Cardiac muscle cell (in vitro differentiated cells and primary cell): ENCODE measurements around the gene ATP8A2. TPM values are rescaled to one million over a fixed set of nuclear protein-coding genes. Genes with fewer than 3 reads are reported as not detected.
"Not testable (repeated sequence)": the region's sequence is repeated elsewhere in the genome, so short reads cannot be mapped to it uniquely, and the experiment has no call there.

Experiments
- DNase-seq, 2 donors: peaks; one replicate each; pipeline versions ENCODE4 v3.0.0 to v3.0.0-alpha.2; 2010 to 2017; ENCODE audit warnings: low read depth in 1 of 2, low spot score in 1 of 2
- H3K27ac ChIP-seq: fragments of 200-600 bp; sonication (generic); 2 replicates; pipeline ENCODE4 v1.5.1; 2016
- H3K27me3 ChIP-seq: fragments of 200-600 bp; sonication (generic); 2 replicates; pipeline ENCODE4 v1.6.0; 2016; ENCODE audit warnings: control low read depth
- H3K36me3 ChIP-seq: fragments of 200-600 bp; sonication (generic); 2 replicates; pipeline ENCODE4 v1.5.1; 2016; ENCODE audit warnings: control low read depth
- H3K4me1 ChIP-seq: fragments of 200-600 bp; sonication (generic); 2 replicates; pipeline ENCODE4 v1.8.1; 2017; ENCODE audit warnings: low read depth, mild to moderate bottlenecking, mixed run types
- H3K4me3 ChIP-seq: fragments of 200-600 bp; sonication (generic); 2 replicates; pipeline ENCODE4 v1.5.1; 2016; ENCODE audit warnings: mild to moderate bottlenecking
- H3K9me3 ChIP-seq: fragments of 200-600 bp; sonication (generic); 2 replicates; pipeline ENCODE4 v1.5.1; 2017; ENCODE audit warnings: low read depth, mild to moderate bottlenecking, control low read depth
- CTCF ChIP-seq: IDR thresholded peaks from 2 replicates; pipeline ENCODE4 v1.5.1; 2012; ENCODE audit warnings: low read depth, mild to moderate bottlenecking, low read length
- polyA plus RNA-seq: library from polyadenylated mRNA; unstranded; fragments of >200 nt; fragmentation: Nextera tagmentation; extraction: Ambion mirVana; gene quantifications from 2 replicates; pipeline ENCODE4 v1.2.1, GENCODE V29; 2016
- total RNA-seq: library from RNA; depleted of rRNA; stranded (reverse); fragments of >200 nt; gene quantifications from 2 replicates; pipeline ENCODE4 v1.2.3, GENCODE V29; 2016

ATP8A2 gene
- total and polyA plus RNA-seq, 2 experiments from 2014 or later, result 0.86 to 0.89 TPM

DNA sequence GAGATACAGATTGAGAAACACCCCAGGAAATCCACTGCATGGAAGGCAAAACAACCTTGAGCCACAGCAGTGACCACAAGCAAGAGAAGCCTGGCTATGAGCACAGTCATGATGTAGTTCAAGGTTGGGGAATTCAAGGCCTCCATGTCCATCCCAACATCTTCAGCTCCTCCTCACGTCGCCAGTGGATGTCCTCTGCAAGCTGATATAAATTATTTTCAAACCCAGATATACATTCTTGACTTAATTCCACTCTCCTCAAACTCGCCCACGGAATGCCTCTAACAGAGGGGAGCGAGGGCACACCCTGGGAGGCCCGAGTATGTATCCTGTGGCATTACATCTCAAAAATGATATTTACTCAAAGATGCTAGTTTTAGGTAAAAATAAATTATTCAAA lies 574.5 kb downstream of the ATP8A2 start:
- H3K4me3 ChIP-seq, result no peak overlapping the region
- DNase-seq, result no peak
- H3K27me3 ChIP-seq, result no peaks in the 10 kb centered on the region
- H3K36me3 ChIP-seq, result no peaks in the 10 kb centered on the region
- H3K4me1 ChIP-seq, result no peaks in the 10 kb centered on the region
- H3K9me3 ChIP-seq, result no peaks in the 10 kb centered on the region
- no peak for TF ChIP-seq CTCF
- no peak overlapping the region for H3K27ac ChIP-seq

DNA sequence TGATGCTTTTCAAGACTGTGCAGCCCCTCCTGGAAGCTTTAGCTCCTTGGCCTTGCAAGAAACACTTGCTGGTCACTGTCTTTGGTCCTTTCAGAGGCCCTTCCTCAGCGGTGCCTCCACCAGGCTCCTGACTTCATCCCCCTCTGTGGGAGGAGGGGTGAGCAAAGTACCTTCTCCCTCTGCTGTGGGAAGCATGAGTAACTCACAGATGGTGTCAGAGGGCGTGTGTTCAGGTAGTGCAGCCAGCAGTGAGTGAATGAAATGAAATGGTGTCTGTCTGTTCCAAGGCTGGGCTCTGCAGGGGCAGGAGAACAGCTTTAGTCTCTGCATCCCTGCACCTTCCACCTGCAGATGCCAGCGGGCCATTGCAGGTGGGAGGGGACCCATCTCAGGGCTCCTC lies 577.1 kb downstream of the ATP8A2 start:
- Histone ChIP-seq H3K27me3 (no peaks in the 10 kb centered on the region), H3K9me3 (no peaks in the 10 kb centered on the region), H3K36me3 (no peaks in the 10 kb centered on the region), H3K4me1 (no peaks in the 10 kb centered on the region), H3K27ac (no peak overlapping the region), H3K4me3 (no peak overlapping the region)
- TF ChIP-seq CTCF, result no peak
- DNase-seq, result no peak

- Histone ChIP-seq H3K9me3 (no peaks in the 10 kb centered on the region), H3K4me3 (no peak overlapping the region), H3K4me1 (no peaks in the 10 kb centered on the region), H3K36me3 (no peaks in the 10 kb centered on the region), H3K27ac (no peak overlapping the region), H3K27me3 (no peaks in the 10 kb centered on the region)
- no peak for TF ChIP-seq CTCF
- DNase-seq, result no peak
Observed at GRCh38 chr13:25951831-25952230, 580.1 kb downstream of the ATP8A2 start.

GRCh38 chr13:25954080-25954479 lies 582.3 kb downstream of the ATP8A2 start:
- H3K27ac ChIP-seq, H3K36me3 ChIP-seq, H3K4me1 ChIP-seq, H3K27me3 ChIP-seq, H3K4me3 ChIP-seq, DNase-seq, H3K9me3 ChIP-seq: not testable (repeated sequence)

- not testable (repeated sequence) for H3K4me1 ChIP-seq, H3K9me3 ChIP-seq, DNase-seq, H3K27ac ChIP-seq, H3K4me3 ChIP-seq, H3K36me3 ChIP-seq, H3K27me3 ChIP-seq
Observed at GRCh38 chr13:25954943-25955342, 583.2 kb downstream of the ATP8A2 start.

DNA sequence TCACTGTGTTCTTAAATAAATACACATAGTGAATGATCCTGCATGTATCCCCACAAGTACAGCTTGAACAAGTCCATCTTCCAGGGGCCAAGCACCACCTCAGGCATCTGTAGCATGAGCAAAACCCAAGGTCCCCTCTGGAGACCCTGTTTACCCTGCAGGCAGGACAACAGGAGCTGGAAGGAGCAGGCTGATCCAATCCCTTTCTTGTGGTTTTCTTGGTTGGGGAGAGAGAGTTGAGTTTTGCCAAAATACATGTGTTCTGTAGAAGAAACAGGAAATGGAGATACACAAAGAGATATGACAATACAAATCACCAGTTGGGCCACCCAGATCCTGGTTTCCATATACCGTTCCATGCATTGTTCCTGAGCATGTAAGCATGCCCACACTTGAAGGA lies 587.2 kb downstream of the ATP8A2 start:
- no peak for TF ChIP-seq CTCF
- no peaks in the 10 kb centered on the region for H3K9me3 ChIP-seq
- H3K27me3 ChIP-seq, result no peaks in the 10 kb centered on the region
- H3K4me3 ChIP-seq, result no peak overlapping the region
- H3K27ac ChIP-seq, result no peak overlapping the region
- no peaks in the 10 kb centered on the region for H3K36me3 ChIP-seq
- no peak for DNase-seq
- no peaks in the 10 kb centered on the region for H3K4me1 ChIP-seq

- Histone ChIP-seq H3K36me3 (no peaks in the 10 kb centered on the region), H3K4me1 (no peaks in the 10 kb centered on the region), H3K27ac (no peak overlapping the region), H3K4me3 (no peak overlapping the region), H3K9me3 (no peaks in the 10 kb centered on the region), H3K27me3 (no peaks in the 10 kb centered on the region)
- no peak for TF ChIP-seq CTCF
- no peak for DNase-seq
Observed at GRCh38 chr13:25961294-25961693, 589.5 kb downstream of the ATP8A2 start.
